Measurements from ENCODE around the gene PRSS37. TPM values are rescaled to one million over a fixed set of nuclear protein-coding genes. Genes with fewer than 3 reads are reported as not detected.

The PRSS37 gene
- total RNA-seq, 1 donor from 2014 or later: not detected

DNA sequence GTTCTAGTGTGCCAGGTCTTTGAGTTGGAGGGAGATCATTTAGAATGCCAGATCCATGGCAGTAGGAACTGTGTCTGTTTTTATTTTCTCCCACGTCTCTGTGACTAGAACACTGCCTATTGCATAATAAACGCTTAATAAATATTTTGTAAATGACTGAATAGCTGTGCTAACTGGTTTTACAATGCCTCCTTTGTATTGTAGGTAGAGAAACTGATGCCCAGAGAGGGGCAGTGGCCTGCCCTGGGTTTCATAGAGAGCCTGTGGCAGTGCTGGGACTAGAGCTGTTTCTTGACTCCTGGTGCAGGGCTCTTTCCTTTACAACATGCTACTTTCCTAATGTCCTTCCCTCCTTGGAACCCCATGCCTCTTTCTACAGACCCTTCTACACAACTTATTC lies 48.8 kb downstream of the PRSS37 start:
- peaks cover 8% of the 10 kb centered on the region for H3K36me3 Mint-ChIP-seq (ENCODE audit: insufficient read depth)
- DNase-seq (ENCODE audit: low spot score, unreplicated experiment): no peak
- H3K27ac Mint-ChIP-seq: no peak overlapping the region
- peaks cover 9% of the 10 kb centered on the region for H3K4me1 Mint-ChIP-seq (ENCODE audit: low read depth)
- H3K4me3 Mint-ChIP-seq (ENCODE audit: low read depth): no peak overlapping the region
- no peaks in the 10 kb centered on the region for H3K9me3 Mint-ChIP-seq (ENCODE audit: low read depth)
- no peaks in the 10 kb centered on the region for H3K27me3 Mint-ChIP-seq
- TF ChIP-seq CTCF (IDR thresholded peaks at IDR 0.05; ENCODE audit: unreplicated experiment): no peak

- H3K4me3 Mint-ChIP-seq (ENCODE audit: low read depth): no peak within 1 kb of the TSS
- no peaks in the 10 kb centered on the region for H3K9me3 Mint-ChIP-seq (ENCODE audit: low read depth)
- no peaks in the 10 kb centered on the region for H3K27me3 Mint-ChIP-seq
- peaks cover 8% of the 10 kb centered on the region for H3K36me3 Mint-ChIP-seq (ENCODE audit: insufficient read depth)
- peaks cover 7% of the 10 kb centered on the region for H3K4me1 Mint-ChIP-seq (ENCODE audit: low read depth)
- TF ChIP-seq CTCF (IDR thresholded peaks at IDR 0.05; ENCODE audit: unreplicated experiment): no peak
- H3K27ac Mint-ChIP-seq: no peak within 1 kb of the TSS
- no peak for DNase-seq (ENCODE audit: low spot score, unreplicated experiment)
These were observed 51.4 kb downstream of the PRSS37 start, which contains the start of gene TAS2R5 for GRCh38 chr7:141789917-141790316. Gene TAS2R5, plus strand, starts transcription at chr7:141790217. Its CDS starts 145 bp downstream, at chr7:141790362.

DNA sequence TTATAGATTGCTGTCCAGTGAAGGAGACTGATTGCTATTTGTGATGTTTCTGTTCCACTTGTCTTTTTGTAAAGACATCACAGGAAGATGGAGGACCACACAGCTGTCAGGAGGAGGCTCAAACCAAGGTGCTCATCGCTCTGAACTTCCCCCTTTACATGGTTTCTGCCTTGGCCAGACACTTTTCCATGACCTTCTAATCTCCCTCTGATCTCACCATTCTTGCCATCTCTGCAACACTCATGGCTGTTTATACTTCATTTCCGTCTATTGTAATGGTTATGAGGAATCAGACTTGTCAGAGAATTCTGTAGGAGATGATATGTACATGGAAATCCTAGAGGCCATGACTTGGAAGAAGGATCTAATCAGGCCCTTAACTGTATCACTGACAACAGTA lies 53.0 kb downstream of the PRSS37 start:
- Mint-ChIP-seq H3K9me3 (ENCODE audit: low read depth) (no peaks in the 10 kb centered on the region), H3K4me1 (ENCODE audit: low read depth) (no peaks in the 10 kb centered on the region), H3K27me3 (no peaks in the 10 kb centered on the region), H3K36me3 (ENCODE audit: insufficient read depth) (peaks cover 8% of the 10 kb centered on the region), H3K4me3 (ENCODE audit: low read depth) (no peak overlapping the region), H3K27ac (no peak overlapping the region)
- no peak for TF ChIP-seq CTCF (IDR thresholded peaks at IDR 0.05; ENCODE audit: unreplicated experiment)
- DNase-seq (ENCODE audit: low spot score, unreplicated experiment): no peak

Other genes starting within 250 kb of the PRSS37 start
- gene DENND11, start 139.3 kb downstream of the PRSS37 start, total RNA-seq: 52.3 and 52.8 TPM in 2 replicates
- 0.16 and 0.36 TPM in 2 replicates for gene WEE2, start 133.1 kb downstream of the PRSS37 start, total RNA-seq
- gene SSBP1, start 103.1 kb downstream of the PRSS37 start, total RNA-seq: 129 and 132 TPM in 2 replicates
- 3.1 and 3.9 TPM in 2 replicates for gene TAS2R3, start 77.4 kb downstream of the PRSS37 start, total RNA-seq
- 2.4 and 3.7 TPM in 2 replicates for gene TAS2R4, start 64.8 kb downstream of the PRSS37 start, total RNA-seq
- 5.0 and 6.4 TPM in 2 replicates for gene TAS2R5, start 51.3 kb downstream of the PRSS37 start, total RNA-seq
- gene OR9A4, start 74.9 kb upstream of the PRSS37 start, total RNA-seq: 0.31 TPM in 1 of 2 replicates, not detected in the other
- not detected in 2 replicates for gene CLEC5A, start 105.5 kb upstream of the PRSS37 start, total RNA-seq
- gene TAS2R38, start 132.3 kb upstream of the PRSS37 start, total RNA-seq: not detected in 2 replicates
- gene MGAM, start 154.4 kb upstream of the PRSS37 start, total RNA-seq: 2.0 and 2.5 TPM in 2 replicates

Data from progenitor cell of endocrine pancreas (in vitro differentiated cells).